HepG2 (cell line): Measurements from ENCODE around the gene MARCHF9. TPM values are rescaled to one million over a fixed set of nuclear protein-coding genes. Genes with fewer than 3 reads are reported as not detected.
A peak's percentile ranks its signal among the peaks of the same experiment; 100 is the strongest.

Experiments
- ATF7 ChIP-seq, 2 experiments: fragments of 450-650 bp in 1 of 2; sonication (generic) in 1 of 2; formaldehyde crosslinking in 1 of 2; IDR thresholded peaks; 2 replicates each; pipeline versions ENCODE4 v1.4.0 to v1.6.1; 2016 to 2020; ENCODE audit warnings: antibody characterized with exemption in 1 of 2, mild to moderate bottlenecking in 1 of 2, missing genetic modification reagents in 1 of 2
- CBFB ChIP-seq: sonication (generic); formaldehyde crosslinking; IDR thresholded peaks from 2 replicates; pipeline ENCODE4 v1.4.0; 2020; ENCODE audit warnings: missing genetic modification reagents
- MATR3 ChIP-seq: sonication (generic); formaldehyde crosslinking; IDR thresholded peaks from 2 replicates; pipeline ENCODE4 v1.4.0; 2020; ENCODE audit warnings: missing genetic modification reagents
- NFKBIZ ChIP-seq: IDR thresholded peaks from 2 replicates; pipeline ENCODE4 v1.6.1; 2018; ENCODE audit warnings: missing genetic modification reagents, missing compliant biosample characterization
- PTBP1 ChIP-seq: fragments of 200-400 bp; formaldehyde crosslinking; IDR thresholded peaks from 2 replicates; pipeline ENCODE4 v1.6.1; 2018; ENCODE audit warnings: low read length, low read depth; ENCODE audit not compliant: poor library complexity, severe bottlenecking
- RBM22 ChIP-seq: fragments of 200-400 bp; formaldehyde crosslinking; optimal IDR thresholded peaks from 2 replicates; pipeline ENCODE3; 2017; ENCODE audit warnings: mild to moderate bottlenecking, low read length, moderate library complexity
- TBX2 ChIP-seq: sonication (generic); formaldehyde crosslinking; IDR thresholded peaks from 2 replicates; pipeline ENCODE4 v1.5.0; 2020; ENCODE audit warnings: missing genetic modification reagents, mild to moderate bottlenecking, borderline replicate concordance
- THAP8 ChIP-seq: sonication (generic); formaldehyde crosslinking; IDR thresholded peaks from 2 replicates; pipeline ENCODE4 v1.5.1; 2020; ENCODE audit warnings: missing genetic modification reagents, mild to moderate bottlenecking, borderline replicate concordance
- TOPORS ChIP-seq: sonication (generic); formaldehyde crosslinking; IDR thresholded peaks from 2 replicates; pipeline ENCODE4 v1.8.0; 2023; ENCODE audit warnings: mild to moderate bottlenecking, missing genetic modification reagents
- ZBTB25 ChIP-seq: IDR thresholded peaks from 2 replicates; pipeline ENCODE4 v1.6.1; 2018; ENCODE audit warnings: missing genetic modification reagents
- ZNF205 ChIP-seq: IDR thresholded peaks from 2 replicates; pipeline ENCODE4 v1.6.1; 2018; ENCODE audit warnings: missing biosample characterization, missing genetic modification reagents
- ZNF558 ChIP-seq: sonication (generic); formaldehyde crosslinking; IDR thresholded peaks from 2 replicates; pipeline ENCODE4 v1.9.0; 2022; ENCODE audit warnings: mild to moderate bottlenecking, missing genetic modification reagents, borderline replicate concordance
- ZNF646 ChIP-seq: sonication (generic); formaldehyde crosslinking; IDR thresholded peaks from 2 replicates; pipeline ENCODE4 v1.9.0; 2021; ENCODE audit warnings: mild to moderate bottlenecking, missing genetic modification reagents
- ZNF776 ChIP-seq: sonication (generic); formaldehyde crosslinking; IDR thresholded peaks from 2 replicates; pipeline ENCODE4 v1.4.0; 2020; ENCODE audit warnings: mild to moderate bottlenecking, missing genetic modification reagents
- polyA plus RNA-seq, 8 experiments: library from polyadenylated mRNA; depleted of rRNA in 3 of 8; stranded (reverse) in 7 of 8; unstranded in 1 of 8; fragments of >200 nt; fragmentation: Illumina TruSeq in 4 of 8; extraction: Trizol in 4 of 8; gene quantifications; 2 replicates each; pipeline versions ENCODE4 v1.2.1 to v1.2.3, GENCODE V29; 2011 to 2016; ENCODE audit warnings: low read depth in 4 of 8, missing spikeins in 1 of 8, mixed read lengths in 1 of 8; ENCODE audit not compliant: insufficient read depth in 1 of 8
- total RNA-seq, 5 experiments: library from RNA; depleted of rRNA; stranded (reverse); fragments of >200 nt; fragmentation: Illumina TruSeq; extraction: Trizol; gene quantifications; 2 replicates each; pipeline ENCODE4 v1.2.3, GENCODE V29; 2016; ENCODE audit warnings: low read depth in 1 of 5
- TF ChIP-seq, protein P1 (sequence below): fragments of 450-650 bp; IDR thresholded peaks from 2 replicates; pipeline ENCODE4 v1.6.1; 2017
- TF ChIP-seq, protein P2 (sequence below): sonication (generic); formaldehyde crosslinking; IDR thresholded peaks from 2 replicates; pipeline ENCODE4 v1.5.0; 2020; ENCODE audit warnings: missing genetic modification reagents, mild to moderate bottlenecking, borderline replicate concordance
- TF ChIP-seq, protein P3 (sequence below): sonication (generic); formaldehyde crosslinking; IDR thresholded peaks from 2 replicates; pipeline ENCODE4 v1.5.1; 2020; ENCODE audit warnings: missing genetic modification reagents, mild to moderate bottlenecking, borderline replicate concordance

Gene MARCHF9
- total and polyA plus RNA-seq, 2 of the 13 experiments (the other 11 are each of a cell fraction or from before 2014, with no cell fraction given), result 5.7 to 9.6 TPM

DNA sequence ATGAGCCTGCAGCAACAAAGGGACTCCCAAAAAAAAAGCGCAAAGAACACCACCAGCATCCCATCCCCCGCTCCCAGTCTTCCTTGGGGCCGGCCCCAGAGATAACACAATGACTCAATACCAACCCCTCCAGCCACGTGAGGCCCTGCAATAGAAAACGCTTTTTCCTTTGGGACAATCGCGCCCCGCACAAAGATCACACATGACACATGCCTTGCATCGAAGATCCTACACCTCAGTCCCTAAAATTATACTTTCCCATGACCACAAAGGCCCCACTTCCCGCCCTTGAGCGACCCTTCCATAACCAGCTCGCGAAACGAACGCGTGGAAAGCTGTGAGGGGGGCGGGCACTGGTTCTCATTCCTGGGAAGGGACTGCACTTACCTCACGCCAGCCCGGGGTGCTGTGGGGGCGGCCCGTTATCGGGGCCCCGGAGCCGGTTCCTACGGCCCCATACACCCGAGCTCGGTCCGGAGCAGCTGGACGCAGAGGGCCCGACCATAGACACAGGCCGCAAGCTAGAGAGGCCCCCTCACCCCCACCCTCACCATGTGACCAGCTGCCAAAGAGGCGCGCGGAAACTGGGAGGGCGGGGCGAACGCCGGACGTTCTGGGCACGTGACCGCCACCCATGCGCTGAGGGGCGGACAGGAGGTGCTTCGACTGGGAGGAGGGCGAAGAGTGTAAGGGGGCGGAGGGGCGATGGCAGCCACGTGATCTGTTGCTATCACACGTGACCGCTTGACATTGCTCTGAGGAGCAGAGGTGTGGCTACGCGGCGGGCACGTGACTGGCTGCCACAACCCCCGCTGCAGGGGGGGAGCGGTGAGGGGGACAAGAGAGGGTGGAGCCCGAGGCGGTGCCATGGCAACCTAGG lies 2.9 kb upstream of the MARCHF9 start, which contains the start of gene CDK4 (continued):
- TF ChIP-seq, protein P1, sequence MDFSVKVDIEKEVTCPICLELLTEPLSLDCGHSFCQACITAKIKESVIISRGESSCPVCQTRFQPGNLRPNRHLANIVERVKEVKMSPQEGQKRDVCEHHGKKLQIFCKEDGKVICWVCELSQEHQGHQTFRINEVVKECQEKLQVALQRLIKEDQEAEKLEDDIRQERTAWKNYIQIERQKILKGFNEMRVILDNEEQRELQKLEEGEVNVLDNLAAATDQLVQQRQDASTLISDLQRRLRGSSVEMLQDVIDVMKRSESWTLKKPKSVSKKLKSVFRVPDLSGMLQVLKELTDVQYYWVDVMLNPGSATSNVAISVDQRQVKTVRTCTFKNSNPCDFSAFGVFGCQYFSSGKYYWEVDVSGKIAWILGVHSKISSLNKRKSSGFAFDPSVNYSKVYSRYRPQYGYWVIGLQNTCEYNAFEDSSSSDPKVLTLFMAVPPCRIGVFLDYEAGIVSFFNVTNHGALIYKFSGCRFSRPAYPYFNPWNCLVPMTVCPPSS, result no peak
- TF ChIP-seq RBM22 (peak; percentile 39), CBFB (CRISPR knock-in tag) (peak; percentile 72), MATR3 (no peak), ZNF205 (CRISPR knock-in tag) (0 out of 2 replicates have a peak, but pooled peaks have one; percentile 49), PTBP1 (peak; percentile 71), NFKBIZ (CRISPR knock-in tag) (peak; percentile 87), THAP8 (no peak; the same call in 1 of the 2 replicates), TOPORS (CRISPR knock-in tag) (peak; percentile 50; the same call in 1 of the 2 replicates), ZNF558 (peak; percentile 90; the same call in 1 of the 2 replicates), ZBTB25 (peak; percentile 94), ATF7 (IDR thresholded peaks at IDR 0.05) (no peak), ATF7 (CRISPR knock-in tag; IDR thresholded peaks at IDR 0.05) (no peak), TBX2 (CRISPR knock-in tag) (peak; percentile 96), ZNF776 (peak; percentile 80; the same call in 1 of the 2 replicates), ZNF646 (CRISPR knock-in tag) (no peak)
- TF ChIP-seq, protein P2, sequence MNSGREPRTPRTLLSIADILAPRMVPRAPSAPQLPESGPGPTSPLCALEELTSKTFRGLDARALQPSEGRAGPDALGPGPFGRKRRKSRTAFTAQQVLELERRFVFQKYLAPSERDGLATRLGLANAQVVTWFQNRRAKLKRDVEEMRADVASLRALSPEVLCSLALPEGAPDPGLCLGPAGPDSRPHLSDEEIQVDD (CRISPR knock-in tag), result peak; percentile 5; the same call in 1 of the 2 replicates
- TF ChIP-seq, protein P3, sequence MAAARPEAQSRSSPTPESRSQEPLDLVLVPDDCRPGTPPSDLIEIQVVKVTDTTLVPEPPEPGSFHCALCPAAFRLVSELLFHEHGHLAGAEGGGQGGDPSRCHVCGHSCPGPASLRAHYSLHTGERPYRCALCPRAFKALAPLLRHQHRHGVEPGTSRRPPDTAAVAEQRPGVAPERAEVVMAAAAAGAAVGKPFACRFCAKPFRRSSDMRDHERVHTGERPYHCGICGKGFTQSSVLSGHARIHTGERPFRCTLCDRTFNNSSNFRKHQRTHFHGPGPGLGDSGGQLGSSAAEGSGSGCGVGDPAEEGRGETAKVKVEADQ (CRISPR knock-in tag), result peak; percentile 62
